Measurements from ENCODE around the gene PVALB. TPM values are rescaled to one million over a fixed set of nuclear protein-coding genes. Genes with fewer than 3 reads are reported as not detected.

Gene PVALB, protein sequence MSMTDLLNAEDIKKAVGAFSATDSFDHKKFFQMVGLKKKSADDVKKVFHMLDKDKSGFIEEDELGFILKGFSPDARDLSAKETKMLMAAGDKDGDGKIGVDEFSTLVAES
- polyA plus RNA-seq (2011; rRNA removed) (not detected in 2 replicates), polyA plus RNA-seq (2017; fragmentation: RNase III; extraction: RNeasy Plus Mini Kit Qiagen cat#74134 plus additional on column Dnase treatment) (not detected in 3 replicates), polyA minus RNA-seq (2011; rRNA and poly(A)+ RNA removed) (not detected in 2 replicates)
- not detected in 2 replicates for polyA plus RNA-seq (2012; cell fraction: cytosol; rRNA removed)
- not detected in 2 replicates for polyA plus RNA-seq (2012; cell fraction: nucleus; rRNA removed)

DNA sequence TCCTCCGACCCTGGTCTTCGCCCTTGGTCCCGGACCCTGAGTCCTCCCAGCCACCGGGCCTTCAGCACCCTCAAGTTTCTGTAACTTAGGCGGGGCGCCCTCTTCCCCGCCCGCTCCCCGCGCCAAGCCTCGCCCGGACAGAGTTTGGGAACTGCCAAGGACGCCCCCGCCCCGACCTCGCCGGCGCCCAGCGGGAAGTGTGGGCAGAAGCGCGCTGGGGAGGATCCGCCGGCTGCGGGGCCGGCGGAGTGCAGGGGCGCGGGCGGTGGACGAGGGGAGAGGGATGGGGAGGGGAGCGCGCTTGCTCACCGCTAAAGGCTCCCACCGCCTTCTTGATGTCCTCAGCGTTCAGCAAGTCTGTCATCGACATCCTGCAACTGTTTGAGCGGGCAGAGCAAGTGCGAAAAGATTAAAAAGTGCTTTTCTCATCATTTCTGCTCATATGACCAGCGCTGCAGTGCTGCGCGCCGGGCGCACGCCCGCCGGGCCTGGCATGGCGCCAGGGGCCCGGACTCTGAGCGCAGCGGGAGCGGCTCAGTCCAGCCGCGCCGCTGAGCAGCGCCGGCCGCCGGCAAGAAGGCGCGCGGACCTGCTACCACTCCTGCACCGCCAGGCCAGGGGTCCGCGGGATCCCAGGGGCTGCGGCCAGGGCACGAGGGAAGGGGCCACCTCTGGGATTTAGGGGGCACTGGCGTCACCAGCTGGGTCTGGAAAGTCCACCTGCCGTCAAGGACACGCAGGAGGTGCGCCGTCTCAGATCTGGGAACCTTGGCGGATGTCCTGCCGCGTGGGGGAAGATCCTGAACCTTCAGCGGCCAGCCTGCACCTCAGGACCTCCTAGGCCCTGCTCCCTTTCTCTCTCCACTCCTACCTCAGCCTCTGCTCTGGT, at the start of gene PVALB:
TSS of gene PVALB (minus strand) at position 400 of the 889 bp plus-strand sequence. CDS start at position 370, 30 bp downstream.
- ChIA-PET CTCF (interaction anchor here (1.8 kb wide), 1 partner anchor 40 kb away, joined by 5 read pairs; no protein-coding TSS in a partner anchor), POLR2A (no interaction called here)
- no peaks in the 10 kb centered on the region for H3K4me1 ChIP-seq
- H3K9me3 ChIP-seq, result no peaks in the 10 kb centered on the region
- H3K4me3 ChIP-seq, result peak within 1 kb of the TSS; percentile 46
- peak within 1 kb of the TSS in 1 of 2 experiments; percentile 66; a peak in 2 of 6 replicates for H3K27ac ChIP-seq
- WGBS (ENCODE audit: missing lambda C conversion rate), result 10% methylated on average over 6 of the region's 75 CpGs
- FAIRE-seq, result no peak
- ATAC-seq, result peak; percentile 68 to 84
- peak within 1 kb of the TSS; percentile 96 for H3K4me2 ChIP-seq
- peak in 1 of 2 experiments; percentile 23 for DNase-seq (ENCODE audit: low read depth in 1 of 2, low spot score in 1 of 2)
- no peak for TF ChIP-seq HDAC2 (IDR thresholded peaks at IDR 0.05)
- no peak for TF ChIP-seq FOSL2 (IDR thresholded peaks at IDR 0.05)
- no peak for TF ChIP-seq FOSL2 (CRISPR knock-in tag; IDR thresholded peaks at IDR 0.05)
- TF ChIP-seq FOSB (CRISPR knock-in tag; IDR thresholded peaks at IDR 0.05), result no peak
- no peak for TF ChIP-seq NPAS2 (CRISPR knock-in tag; IDR thresholded peaks at IDR 0.05; ENCODE audit: borderline replicate concordance)
- TF ChIP-seq JUNB (IDR thresholded peaks at IDR 0.05), result no peak
- no peak for TF ChIP-seq GATA3 (IDR thresholded peaks at IDR 0.05; ENCODE audit: borderline replicate concordance)

DNA sequence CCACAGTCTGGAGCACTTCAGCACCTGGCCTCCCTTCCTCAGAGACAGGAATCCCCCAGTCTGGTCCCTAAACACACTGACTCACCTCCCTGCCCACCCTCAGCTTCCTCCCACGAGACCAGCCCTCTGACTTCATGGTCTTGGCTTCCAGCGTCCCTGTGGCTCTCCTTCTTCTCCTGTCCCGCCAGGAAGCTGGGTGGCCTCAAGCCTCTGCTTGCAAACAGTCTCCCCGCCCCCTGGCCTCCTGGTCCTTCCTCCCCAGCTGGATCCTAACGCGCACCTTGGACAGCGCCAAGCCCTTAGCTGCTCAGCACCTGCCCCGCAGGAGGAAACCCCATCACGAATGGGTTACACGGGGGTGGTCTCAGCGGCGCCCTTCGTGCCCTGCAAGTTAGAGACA, 48.5 kb upstream of the PVALB start:
- DNase-seq (ENCODE audit: low read depth in 1 of 2, low spot score in 1 of 2), result no peak
- H3K4me1 ChIP-seq, result no peaks in the 10 kb centered on the region
- no peak for FAIRE-seq
- TF ChIP-seq ZC3H11A (IDR thresholded peaks at IDR 0.05), result no peak
- TF ChIP-seq HDAC2 (IDR thresholded peaks at IDR 0.05), result no peak
- no peak for TF ChIP-seq GATA3 (IDR thresholded peaks at IDR 0.05; ENCODE audit: borderline replicate concordance)
- no peak for TF ChIP-seq EP300 (IDR thresholded peaks at IDR 0.05)
- TF ChIP-seq, protein P1, sequence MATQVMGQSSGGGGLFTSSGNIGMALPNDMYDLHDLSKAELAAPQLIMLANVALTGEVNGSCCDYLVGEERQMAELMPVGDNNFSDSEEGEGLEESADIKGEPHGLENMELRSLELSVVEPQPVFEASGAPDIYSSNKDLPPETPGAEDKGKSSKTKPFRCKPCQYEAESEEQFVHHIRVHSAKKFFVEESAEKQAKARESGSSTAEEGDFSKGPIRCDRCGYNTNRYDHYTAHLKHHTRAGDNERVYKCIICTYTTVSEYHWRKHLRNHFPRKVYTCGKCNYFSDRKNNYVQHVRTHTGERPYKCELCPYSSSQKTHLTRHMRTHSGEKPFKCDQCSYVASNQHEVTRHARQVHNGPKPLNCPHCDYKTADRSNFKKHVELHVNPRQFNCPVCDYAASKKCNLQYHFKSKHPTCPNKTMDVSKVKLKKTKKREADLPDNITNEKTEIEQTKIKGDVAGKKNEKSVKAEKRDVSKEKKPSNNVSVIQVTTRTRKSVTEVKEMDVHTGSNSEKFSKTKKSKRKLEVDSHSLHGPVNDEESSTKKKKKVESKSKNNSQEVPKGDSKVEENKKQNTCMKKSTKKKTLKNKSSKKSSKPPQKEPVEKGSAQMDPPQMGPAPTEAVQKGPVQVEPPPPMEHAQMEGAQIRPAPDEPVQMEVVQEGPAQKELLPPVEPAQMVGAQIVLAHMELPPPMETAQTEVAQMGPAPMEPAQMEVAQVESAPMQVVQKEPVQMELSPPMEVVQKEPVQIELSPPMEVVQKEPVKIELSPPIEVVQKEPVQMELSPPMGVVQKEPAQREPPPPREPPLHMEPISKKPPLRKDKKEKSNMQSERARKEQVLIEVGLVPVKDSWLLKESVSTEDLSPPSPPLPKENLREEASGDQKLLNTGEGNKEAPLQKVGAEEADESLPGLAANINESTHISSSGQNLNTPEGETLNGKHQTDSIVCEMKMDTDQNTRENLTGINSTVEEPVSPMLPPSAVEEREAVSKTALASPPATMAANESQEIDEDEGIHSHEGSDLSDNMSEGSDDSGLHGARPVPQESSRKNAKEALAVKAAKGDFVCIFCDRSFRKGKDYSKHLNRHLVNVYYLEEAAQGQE (IDR thresholded peaks at IDR 0.05), result peak; percentile 60
- TF ChIP-seq, protein P2, sequence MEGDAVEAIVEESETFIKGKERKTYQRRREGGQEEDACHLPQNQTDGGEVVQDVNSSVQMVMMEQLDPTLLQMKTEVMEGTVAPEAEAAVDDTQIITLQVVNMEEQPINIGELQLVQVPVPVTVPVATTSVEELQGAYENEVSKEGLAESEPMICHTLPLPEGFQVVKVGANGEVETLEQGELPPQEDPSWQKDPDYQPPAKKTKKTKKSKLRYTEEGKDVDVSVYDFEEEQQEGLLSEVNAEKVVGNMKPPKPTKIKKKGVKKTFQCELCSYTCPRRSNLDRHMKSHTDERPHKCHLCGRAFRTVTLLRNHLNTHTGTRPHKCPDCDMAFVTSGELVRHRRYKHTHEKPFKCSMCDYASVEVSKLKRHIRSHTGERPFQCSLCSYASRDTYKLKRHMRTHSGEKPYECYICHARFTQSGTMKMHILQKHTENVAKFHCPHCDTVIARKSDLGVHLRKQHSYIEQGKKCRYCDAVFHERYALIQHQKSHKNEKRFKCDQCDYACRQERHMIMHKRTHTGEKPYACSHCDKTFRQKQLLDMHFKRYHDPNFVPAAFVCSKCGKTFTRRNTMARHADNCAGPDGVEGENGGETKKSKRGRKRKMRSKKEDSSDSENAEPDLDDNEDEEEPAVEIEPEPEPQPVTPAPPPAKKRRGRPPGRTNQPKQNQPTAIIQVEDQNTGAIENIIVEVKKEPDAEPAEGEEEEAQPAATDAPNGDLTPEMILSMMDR (IDR thresholded peaks at IDR 0.05), result no peak
- CTCF ChIA-PET, result interaction anchor here (1.1 to 3.1 kb wide), 3 partner anchors 9 to 156 kb away, joined by 3 to 19 read pairs (median 3); no protein-coding TSS in a partner anchor
- H3K27ac ChIP-seq, result no peak overlapping the region
- WGBS (ENCODE audit: missing lambda C conversion rate), result 23% methylated on average over 12 of the region's 13 CpGs
- no peak for ATAC-seq
- H3K4me2 ChIP-seq, result no peak overlapping the region
- POLR2A ChIA-PET, result no interaction called here
- no peaks in the 10 kb centered on the region for H3K9me3 ChIP-seq
- H3K4me3 ChIP-seq, result no peak overlapping the region

DNA sequence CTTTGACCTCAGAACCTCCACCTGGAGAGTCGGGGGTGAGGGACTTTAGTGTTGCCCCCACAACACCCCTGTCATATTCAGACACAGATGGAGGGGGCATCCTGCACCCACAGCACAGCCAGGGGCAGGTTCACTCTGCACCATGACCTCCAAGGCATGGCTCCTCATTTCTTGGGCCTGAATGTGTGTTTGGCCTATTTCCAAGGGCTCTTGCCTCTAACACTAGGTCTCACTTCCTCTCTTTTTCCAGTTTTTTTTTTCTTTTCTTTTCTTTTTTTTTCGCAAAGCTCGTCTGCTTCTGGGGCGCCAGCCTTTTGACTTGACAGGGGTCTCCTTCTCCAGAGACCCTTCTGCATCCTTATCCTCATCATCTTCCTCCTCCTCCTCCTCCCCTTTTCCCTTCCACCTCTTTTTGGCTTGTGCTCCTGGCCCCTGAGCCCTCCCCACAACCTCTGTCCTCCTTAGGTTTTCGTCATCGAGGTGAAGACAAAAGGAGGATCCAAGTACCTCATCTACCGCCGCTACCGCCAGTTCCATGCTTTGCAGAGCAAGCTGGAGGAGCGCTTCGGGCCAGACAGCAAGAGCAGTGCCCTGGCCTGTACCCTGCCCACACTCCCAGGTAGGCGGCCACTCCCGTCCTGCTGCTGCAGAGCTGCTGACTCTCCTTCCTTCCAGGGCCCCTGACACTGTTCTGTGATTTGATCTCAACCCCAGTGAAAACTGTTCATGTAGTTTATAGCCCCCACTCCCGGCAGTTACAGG, 47.8 kb upstream of the PVALB start:
- TF ChIP-seq, protein P1 (IDR thresholded peaks at IDR 0.05), result no peak
- TF ChIP-seq NR3C1 (IDR thresholded peaks at IDR 0.05) (no peak), RFX5 (IDR thresholded peaks at IDR 0.05) (no peak), SREBF2 (IDR thresholded peaks at IDR 0.05) (no peak), HOXB5 (CRISPR knock-in tag; IDR thresholded peaks at IDR 0.05) (no peak)
- TF ChIP-seq, protein P3, sequence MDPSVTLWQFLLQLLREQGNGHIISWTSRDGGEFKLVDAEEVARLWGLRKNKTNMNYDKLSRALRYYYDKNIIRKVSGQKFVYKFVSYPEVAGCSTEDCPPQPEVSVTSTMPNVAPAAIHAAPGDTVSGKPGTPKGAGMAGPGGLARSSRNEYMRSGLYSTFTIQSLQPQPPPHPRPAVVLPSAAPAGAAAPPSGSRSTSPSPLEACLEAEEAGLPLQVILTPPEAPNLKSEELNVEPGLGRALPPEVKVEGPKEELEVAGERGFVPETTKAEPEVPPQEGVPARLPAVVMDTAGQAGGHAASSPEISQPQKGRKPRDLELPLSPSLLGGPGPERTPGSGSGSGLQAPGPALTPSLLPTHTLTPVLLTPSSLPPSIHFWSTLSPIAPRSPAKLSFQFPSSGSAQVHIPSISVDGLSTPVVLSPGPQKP (IDR thresholded peaks at IDR 0.05; ENCODE audit: low read depth, low read length), result no peak
- H3K4me1 ChIP-seq, result no peaks in the 10 kb centered on the region
- DNase-seq (ENCODE audit: low read depth in 1 of 2, low spot score in 1 of 2), result no peak
- H3K4me2 ChIP-seq, result no peak overlapping the region
- POLR2A ChIA-PET, result no interaction called here
- no peak for FAIRE-seq
- WGBS (ENCODE audit: missing lambda C conversion rate), result 60% methylated on average over 11 of the region's 14 CpGs
- no peak overlapping the region for H3K4me3 ChIP-seq
- no peak overlapping the region for H3K27ac ChIP-seq
- CTCF ChIA-PET, result interaction anchor here (1.5 to 3.1 kb wide), 2 partner anchors 8 to 14 kb away, joined by 3 to 19 read pairs; no protein-coding TSS in a partner anchor
- no peaks in the 10 kb centered on the region for H3K9me3 ChIP-seq
- ATAC-seq, result no peak

All from A549 (cell line).